ENCODE measurements around the gene CKB. TPM values are rescaled to one million over a fixed set of nuclear protein-coding genes. Genes with fewer than 3 reads are reported as not detected.
A peak's percentile ranks its signal among the peaks of the same experiment; 100 is the strongest.

CKB gene
- total RNA-seq, 4 donors from 2014 or later = 190 to 373 (median 266) TPM

DNA sequence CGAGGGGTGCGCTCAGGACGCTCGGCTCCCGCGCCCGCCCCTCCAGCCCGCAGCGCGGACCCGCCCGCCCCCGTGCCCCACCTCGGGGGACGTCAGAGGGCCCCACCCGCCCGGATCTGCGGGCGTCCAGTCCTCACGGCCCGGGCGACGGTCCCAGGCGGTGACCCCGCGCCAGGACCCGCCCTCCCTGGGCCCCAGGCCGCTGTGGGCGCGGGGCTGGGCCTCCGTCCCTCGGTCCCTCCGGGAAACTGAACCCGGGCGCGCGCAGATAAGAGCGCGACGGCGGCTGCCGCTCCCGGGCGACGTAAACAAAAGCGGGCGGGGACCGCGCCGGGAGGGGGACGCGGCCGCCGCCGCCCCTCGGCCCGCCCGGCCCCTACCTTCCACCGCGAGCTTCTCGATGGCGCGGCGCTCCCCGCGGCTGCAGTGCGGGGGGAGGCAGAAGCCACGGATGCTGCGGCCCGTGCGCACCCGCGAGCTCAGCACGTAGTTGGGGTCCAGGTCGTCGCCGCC, 1.1 kb downstream of the CKB start:
- no peaks in the 10 kb centered on the region for H3K36me3 ChIP-seq
- peak overlapping the region; percentile 16 to 74 (median 66) for H3K4me3 ChIP-seq (replicated peaks in 1 of 3)
- intact Hi-C loops (cut with DNase I) = no loop called here
- H3K27me3 ChIP-seq = no peaks in the 10 kb centered on the region
- no peaks in the 10 kb centered on the region for H3K9me3 ChIP-seq
- H3K27ac ChIP-seq = peak overlapping the region; percentile 70 to 98 (median 94)
- TF ChIP-seq, protein P1, sequence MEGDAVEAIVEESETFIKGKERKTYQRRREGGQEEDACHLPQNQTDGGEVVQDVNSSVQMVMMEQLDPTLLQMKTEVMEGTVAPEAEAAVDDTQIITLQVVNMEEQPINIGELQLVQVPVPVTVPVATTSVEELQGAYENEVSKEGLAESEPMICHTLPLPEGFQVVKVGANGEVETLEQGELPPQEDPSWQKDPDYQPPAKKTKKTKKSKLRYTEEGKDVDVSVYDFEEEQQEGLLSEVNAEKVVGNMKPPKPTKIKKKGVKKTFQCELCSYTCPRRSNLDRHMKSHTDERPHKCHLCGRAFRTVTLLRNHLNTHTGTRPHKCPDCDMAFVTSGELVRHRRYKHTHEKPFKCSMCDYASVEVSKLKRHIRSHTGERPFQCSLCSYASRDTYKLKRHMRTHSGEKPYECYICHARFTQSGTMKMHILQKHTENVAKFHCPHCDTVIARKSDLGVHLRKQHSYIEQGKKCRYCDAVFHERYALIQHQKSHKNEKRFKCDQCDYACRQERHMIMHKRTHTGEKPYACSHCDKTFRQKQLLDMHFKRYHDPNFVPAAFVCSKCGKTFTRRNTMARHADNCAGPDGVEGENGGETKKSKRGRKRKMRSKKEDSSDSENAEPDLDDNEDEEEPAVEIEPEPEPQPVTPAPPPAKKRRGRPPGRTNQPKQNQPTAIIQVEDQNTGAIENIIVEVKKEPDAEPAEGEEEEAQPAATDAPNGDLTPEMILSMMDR (IDR thresholded peaks at IDR 0.05) = no peak
- no peak for TF ChIP-seq POLR2A (IDR thresholded peaks at IDR 0.05)
- DNase-seq = no peak
- H3K4me1 ChIP-seq = peaks cover 47 to 52% of the 10 kb centered on the region in 2 donors
- no CpG with 5 or more reads among the region's 77 CpGs for WGBS, 2 donors

DNA sequence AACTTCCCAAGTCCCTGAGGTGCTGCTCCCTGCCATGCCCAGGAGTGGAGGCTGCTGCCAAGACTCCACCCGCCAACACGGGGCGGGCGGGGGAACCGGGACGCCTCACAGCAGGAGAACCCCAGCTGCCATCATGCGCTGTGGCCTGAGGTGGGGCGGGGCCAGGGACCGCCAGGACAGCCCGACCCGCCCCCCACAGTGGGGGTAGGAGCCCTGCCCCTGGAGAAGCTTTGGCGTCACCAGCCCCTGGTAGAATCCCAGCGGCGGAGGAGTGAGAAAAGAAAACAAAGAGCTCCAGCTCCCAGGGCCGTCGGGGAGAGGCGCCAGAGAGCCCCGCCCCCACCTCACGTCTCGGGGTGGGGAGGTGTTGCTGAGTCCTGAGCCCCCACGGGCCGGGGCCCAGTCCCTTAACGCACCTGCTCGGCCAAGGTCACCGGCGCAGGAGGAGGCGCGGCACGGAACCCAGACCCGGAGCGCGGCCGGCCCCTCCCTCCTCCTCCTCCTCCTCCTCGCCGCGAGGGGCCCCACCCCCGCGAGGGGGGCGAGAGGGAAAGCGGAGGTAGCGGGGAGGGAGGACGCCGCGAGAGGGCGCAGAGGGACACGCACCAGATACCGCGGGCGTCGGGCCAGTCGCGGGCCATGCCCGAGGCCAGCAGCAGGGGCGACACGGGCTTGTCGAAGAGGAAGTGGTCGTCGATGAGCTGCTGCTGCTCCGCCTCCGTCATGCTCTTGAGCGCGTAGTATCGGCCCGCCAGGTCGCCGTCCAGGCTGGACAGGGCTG, 1.8 kb downstream of the CKB start:
- H3K4me3 ChIP-seq (replicated peaks in 1 of 3) = peak overlapping the region; percentile 16 to 74 (median 66)
- intact Hi-C loops (cut with DNase I) = no loop called here
- peak; percentile 92 to 97 for DNase-seq
- peak; percentile 30 to 66 for TF ChIP-seq POLR2A (IDR thresholded peaks at IDR 0.05)
- TF ChIP-seq, protein P1 (IDR thresholded peaks at IDR 0.05) = peak in 5 of 6 experiments; percentile 17 to 66 (median 54)
- peaks cover 53 to 57% of the 10 kb centered on the region in 2 donors for H3K4me1 ChIP-seq
- peak overlapping the region; percentile 70 to 98 (median 94) for H3K27ac ChIP-seq
- H3K36me3 ChIP-seq = no peaks in the 10 kb centered on the region
- WGBS, 2 donors = 2 to 5% methylated on average over 14 of the region's 66 CpGs
- H3K9me3 ChIP-seq = no peaks in the 10 kb centered on the region
- H3K27me3 ChIP-seq = no peaks in the 10 kb centered on the region

DNA sequence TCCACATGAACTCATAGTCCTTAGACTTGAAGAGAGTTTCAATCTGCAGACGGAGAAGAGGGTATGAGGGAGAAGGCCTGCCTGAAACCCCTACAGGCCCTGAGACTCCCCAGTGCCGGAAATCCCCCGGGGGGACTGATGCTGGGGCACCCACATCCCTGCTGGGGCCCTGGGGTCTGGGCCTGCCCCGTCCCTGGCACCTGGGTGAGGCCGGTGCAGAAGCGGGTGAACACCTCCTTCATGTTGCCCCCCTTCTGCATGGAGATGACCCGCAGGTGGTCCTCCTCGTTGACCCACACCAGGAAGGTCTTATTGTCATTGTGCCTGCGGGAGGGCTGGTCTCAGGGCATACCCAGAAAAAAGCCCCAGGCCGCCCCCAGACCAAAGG, 2.4 kb downstream of the CKB start:
- intact Hi-C loops (cut with DNase I) = no loop called here
- Histone ChIP-seq H3K4me3 (replicated peaks in 1 of 3) (peak overlapping the region in 1 of 3 donors; percentile 66), H3K9me3 (no peaks in the 10 kb centered on the region), H3K27ac (peak overlapping the region; percentile 70 to 98 (median 94)), H3K27me3 (no peaks in the 10 kb centered on the region), H3K36me3 (no peaks in the 10 kb centered on the region), H3K4me1 (peaks cover 59 to 63% of the 10 kb centered on the region in 2 donors)
- WGBS, 2 donors = 49 to 58% methylated on average over 2 to 10 of the region's 10 CpGs
- DNase-seq = no peak
- TF ChIP-seq POLR2A (IDR thresholded peaks at IDR 0.05) = no peak
- TF ChIP-seq, protein P1 (IDR thresholded peaks at IDR 0.05) = no peak

DNA sequence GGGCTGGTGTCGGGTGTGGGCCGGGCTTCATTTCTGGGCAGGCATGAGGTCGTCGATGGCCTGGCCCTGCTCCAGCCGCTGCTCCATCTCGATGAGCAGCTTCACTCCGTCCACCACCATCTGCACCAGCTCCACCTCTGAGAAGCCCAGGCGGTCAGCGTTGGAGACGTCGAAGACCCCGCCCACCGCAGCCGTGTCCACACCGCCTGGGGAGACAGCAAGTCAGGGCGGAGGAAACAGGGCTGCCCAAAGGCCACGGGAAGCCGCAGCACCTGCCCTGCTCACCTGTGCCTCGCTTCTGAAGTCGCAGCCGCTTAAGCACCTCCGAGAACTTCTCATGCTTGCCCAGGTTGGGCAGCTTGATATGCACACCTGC, 2.8 kb downstream of the CKB start:
- Histone ChIP-seq H3K36me3 (no peaks in the 10 kb centered on the region), H3K4me1 (peaks cover 63 to 67% of the 10 kb centered on the region in 2 donors), H3K27ac (peak overlapping the region; percentile 70 to 98 (median 94)), H3K9me3 (no peaks in the 10 kb centered on the region), H3K4me3 (replicated peaks in 1 of 3) (no peak overlapping the region), H3K27me3 (no peaks in the 10 kb centered on the region)
- peak; percentile 95 for DNase-seq
- TF ChIP-seq, protein P1 (IDR thresholded peaks at IDR 0.05) = no peak
- TF ChIP-seq POLR2A (IDR thresholded peaks at IDR 0.05) = peak in 1 of 2 donors; percentile 68
- 20 to 24% methylated on average over 14 to 17 of the region's 22 CpGs for WGBS, 2 donors
- intact Hi-C loops (cut with DNase I) = loop anchor here (2.0 kb wide), 1 partner anchor 27 kb away; no protein-coding TSS in a partner anchor
